IMR-90 (cell line): ENCODE results near the gene ZNF625. TPM values are rescaled to one million over a fixed set of nuclear protein-coding genes. Genes with fewer than 3 reads are reported as not detected.

Experiments
- ATAC-seq: fragments of 200-7000 bp; cut with Tn5 transposase; 2 replicates; pipeline ENCODE4 v1.9.1; 2020; ENCODE audit warnings: low read depth, mild to moderate bottlenecking, moderate library complexity
- BruUV-seq: library from RNA; stranded (reverse); fragments of 400-500 nt; replicated peaks from 2 replicates; lab custom pipeline; 2021; lab: Mats Ljungman, UMichigan
- CTCF ChIA-PET: fragments of 300-600 bp; formaldehyde crosslinking; extraction: SDS; loops from one replicate; lab custom pipeline; 2021; ENCODE audit warnings: antibody characterized with exemption; lab: Yijun Ruan, JAX
- POLR2A ChIA-PET: fragments of 300-600 bp; sonication (Branson Sonifier 250); formaldehyde crosslinking; loops from one replicate; lab custom pipeline; 2022; ENCODE audit warnings: antibody characterized with exemption; ENCODE audit not compliant: unreplicated experiment; lab: Charles Lee
- DNase-seq: peaks from one replicate; pipeline ENCODE4 v3.0.0; 2013
- H2AFZ ChIP-seq: replicated peaks from 2 replicates; pipeline ENCODE3; 2013; ENCODE audit warnings: low read length, mild to moderate bottlenecking; ENCODE audit not compliant: poor library complexity
- H2AK5ac ChIP-seq: 2 replicates; pipeline ENCODE4 v1.6.1; 2013; ENCODE audit warnings: low read depth, low read length, inconsistent platforms
- H2AK9ac ChIP-seq: replicated peaks from 2 replicates; pipeline ENCODE3; 2013; ENCODE audit warnings: mild to moderate bottlenecking, low read depth, low read length, moderate library complexity; ENCODE audit not compliant: poor library complexity
- H2BK120ac ChIP-seq: 2 replicates; pipeline ENCODE4 v1.6.1; 2013; ENCODE audit warnings: low read depth, low read length, inconsistent platforms
- H2BK15ac ChIP-seq: 3 replicates; pipeline ENCODE4 v1.6.1; 2013; ENCODE audit warnings: low read depth, low read length, inconsistent platforms
- H2BK20ac ChIP-seq: 2 replicates; pipeline ENCODE4 v1.6.1; 2013; ENCODE audit warnings: low read depth, mild to moderate bottlenecking, inconsistent platforms, low read length, moderate library complexity
- H2BK5ac ChIP-seq: 2 replicates; pipeline ENCODE4 v1.6.1; 2013; ENCODE audit warnings: mild to moderate bottlenecking, low read depth, low read length, inconsistent platforms; ENCODE audit not compliant: poor library complexity, severe bottlenecking
- H3K14ac ChIP-seq: replicated peaks from 2 replicates; pipeline ENCODE4 v1.6.1; 2013; ENCODE audit warnings: low read depth, low read length, inconsistent platforms
- H3K18ac ChIP-seq: 2 replicates; pipeline ENCODE4 v1.6.1; 2013; ENCODE audit warnings: low read depth, low read length, control low read depth
- H3K23ac ChIP-seq: 2 replicates; pipeline ENCODE4 v1.6.1; 2013; ENCODE audit warnings: low read depth, low read length, inconsistent platforms
- H3K27ac ChIP-seq: 2 replicates; pipeline ENCODE4 v1.5.1; 2013; ENCODE audit warnings: mild to moderate bottlenecking, control low read depth, low read length; ENCODE audit not compliant: insufficient read depth
- H3K27me3 ChIP-seq: 2 replicates; pipeline ENCODE4 v1.6.1; 2013; ENCODE audit warnings: low read length; ENCODE audit not compliant: control insufficient read depth, insufficient read depth
- H3K36me3 ChIP-seq: 2 replicates; pipeline ENCODE4 v1.6.1; 2013; ENCODE audit warnings: low read length, mixed read lengths; ENCODE audit not compliant: control insufficient read depth, insufficient read depth
- H3K4ac ChIP-seq: 2 replicates; pipeline ENCODE4 v1.6.1; 2013; ENCODE audit warnings: low read depth, low read length, inconsistent platforms
- H3K4me1 ChIP-seq: 2 replicates; pipeline ENCODE4 v1.6.1; 2013; ENCODE audit warnings: low read length, mixed read lengths; ENCODE audit not compliant: control insufficient read depth, insufficient read depth
- H3K4me2 ChIP-seq: 2 replicates; pipeline ENCODE4 v1.6.1; 2013; ENCODE audit warnings: low read depth, mild to moderate bottlenecking, control low read depth, low read length, moderate library complexity
- H3K4me3 ChIP-seq: 2 replicates; pipeline ENCODE4 v1.5.1; 2013; ENCODE audit warnings: low read depth, mild to moderate bottlenecking, control low read depth, low read length, moderate library complexity; ENCODE audit not compliant: insufficient read depth
- H3K56ac ChIP-seq: 2 replicates; pipeline ENCODE4 v1.6.1; 2013; ENCODE audit warnings: low read length, inconsistent platforms; ENCODE audit not compliant: insufficient read depth; ENCODE audit errors: extremely low read depth
- H3K79me1 ChIP-seq, 2 experiments: 2 replicates each; pipeline ENCODE4 v1.6.1; 2013; ENCODE audit warnings: low read length in 2 of 2, inconsistent platforms in 1 of 2, low read depth in 1 of 2
- H3K9ac ChIP-seq: 2 replicates; pipeline ENCODE4 v1.6.1; 2013; ENCODE audit warnings: low read depth, low read length, control low read depth
- H3K9me1 ChIP-seq: 2 replicates; pipeline ENCODE4 v1.6.1; 2013; ENCODE audit warnings: low read length, inconsistent platforms; ENCODE audit not compliant: insufficient read depth
- H3K9me3 ChIP-seq: 2 replicates; pipeline ENCODE4 v1.6.1; 2013; ENCODE audit warnings: low read length; ENCODE audit not compliant: control insufficient read depth, insufficient read depth
- H4K20me1 ChIP-seq: 2 replicates; pipeline ENCODE4 v1.6.1; 2013; ENCODE audit warnings: low read length, inconsistent platforms; ENCODE audit not compliant: insufficient read depth
- H4K5ac ChIP-seq: 2 replicates; pipeline ENCODE4 v1.6.1; 2013; ENCODE audit warnings: mild to moderate bottlenecking, low read depth, low read length, control low read depth
- H4K8ac ChIP-seq, 2 experiments: 2 replicates each; pipeline ENCODE4 v1.6.1; 2013; ENCODE audit warnings: low read depth in 2 of 2, low read length in 2 of 2, control low read depth in 1 of 2, inconsistent platforms in 1 of 2
- H4K91ac ChIP-seq: 2 replicates; pipeline ENCODE4 v1.6.1; 2013; ENCODE audit warnings: low read depth, low read length, inconsistent platforms; ENCODE audit not compliant: insufficient read depth
- BHLHE40 ChIP-seq: fragments of 150-350 bp; IDR thresholded peaks from 2 replicates; pipeline ENCODE4 v1.6.1; 2016; ENCODE audit warnings: mild to moderate bottlenecking, low read depth, low read length
- CEBPB ChIP-seq: IDR thresholded peaks from 2 replicates; pipeline ENCODE4 v1.6.1; 2012; ENCODE audit warnings: low read depth, low read length, improper control_type of control experiment
- CHD1 ChIP-seq: IDR thresholded peaks from 2 replicates; pipeline ENCODE4 v1.6.1; 2012; ENCODE audit warnings: low read depth, low read length, improper control_type of control experiment
- ELK1 ChIP-seq: fragments of 150-350 bp; IDR thresholded peaks from 2 replicates; pipeline ENCODE4 v1.6.1; 2016; ENCODE audit warnings: low read depth, mild to moderate bottlenecking, low read length, moderate library complexity, borderline replicate concordance
- FOS ChIP-seq: fragments of 150-350 bp; IDR thresholded peaks from 2 replicates; pipeline ENCODE4 v1.6.1; 2016; ENCODE audit warnings: low read depth, low read length
- MAFK ChIP-seq: IDR thresholded peaks from 2 replicates; pipeline ENCODE4 v1.6.1; 2012; ENCODE audit warnings: low read depth, low read length, improper control_type of control experiment
- MAZ ChIP-seq: IDR thresholded peaks from 2 replicates; pipeline ENCODE4 v1.6.1; 2012; ENCODE audit warnings: low read depth, mild to moderate bottlenecking, low read length, improper control_type of control experiment, moderate library complexity, borderline replicate concordance
- MXI1 ChIP-seq: IDR thresholded peaks from 2 replicates; pipeline ENCODE4 v1.6.1; 2012; ENCODE audit warnings: low read depth, mild to moderate bottlenecking, low read length, moderate library complexity, borderline replicate concordance
- NFE2L2 ChIP-seq: fragments of 150-350 bp; IDR thresholded peaks from 2 replicates; pipeline ENCODE4 v1.6.1; 2016; ENCODE audit warnings: low read depth, mild to moderate bottlenecking, low read length
- POLR2A ChIP-seq: IDR thresholded peaks from 2 replicates; pipeline ENCODE4 v1.6.1; 2012; ENCODE audit warnings: mild to moderate bottlenecking, low read depth, low read length
- RCOR1 ChIP-seq: IDR thresholded peaks from 2 replicates; pipeline ENCODE4 v1.6.1; 2012; ENCODE audit warnings: mild to moderate bottlenecking, low read length, improper control_type of control experiment; ENCODE audit not compliant: insufficient replicate concordance
- RFX5 ChIP-seq: IDR thresholded peaks from 2 replicates; pipeline ENCODE4 v1.8.0; 2012; ENCODE audit warnings: low read depth, mild to moderate bottlenecking, low read length, moderate library complexity
- SMC3 ChIP-seq: fragments of 150-350 bp; IDR thresholded peaks from 2 replicates; pipeline ENCODE4 v1.6.1; 2016; ENCODE audit warnings: low read depth, mild to moderate bottlenecking, antibody characterized with exemption, low read length, moderate library complexity
- WGBS, 2 experiments: methylation state at CpG; one replicate each; pipeline versions ENCODE4 v1.1.5 to v1.1.7; 2013; ENCODE audit warnings: missing lambda C conversion rate in 2 of 2; ENCODE audit not compliant: insufficient read length in 1 of 2; ENCODE audit errors: extremely low coverage in 2 of 2; 5-methylcytosine and 5-hydroxymethylcytosine counted together
- dilution Hi-C: fragments of 300-500 bp; cut with HindIII; formaldehyde crosslinking; loops from one replicate; pipeline ENCODE4 v1.14.3; 2018; ENCODE audit warnings: low sequenced_read_pairs; ENCODE audit not compliant: unreplicated experiment
- in situ Hi-C: fragments of 300-500 bp; cut with MboI; formaldehyde crosslinking; loops from 3 replicates; pipeline ENCODE4 v1.14.3; 2019; ENCODE audit warnings: low sequenced_read_pairs, inconsistent platforms, mixed read lengths
- intact Hi-C: fragments of 100-400 bp; cut with micrococcal nuclease; formaldehyde crosslinking; loops from 2 replicates; pipeline ENCODE4 v1.10.0; 2022
- polyA plus RNA-seq, 3 experiments: library from polyadenylated mRNA; depleted of rRNA; stranded (reverse); fragments of >200 nt; gene quantifications; 2 replicates each; pipeline ENCODE4 v1.2.3, GENCODE V29; 2012; ENCODE audit warnings: low replicate concordance in 1 of 3
- total RNA-seq: library from RNA; depleted of rRNA; stranded (reverse); fragments of >200 nt; gene quantifications from 2 replicates; pipeline ENCODE4 v1.2.3, GENCODE V29; 2012
- TF ChIP-seq, protein P1 (sequence below): conservative IDR thresholded peaks from 2 replicates; pipeline ENCODE4 v1.5.1; 2012; ENCODE audit warnings: mild to moderate bottlenecking, low read depth, low read length, improper control_type of control experiment
- TF ChIP-seq, protein P2 (sequence below): fragments of 150-350 bp; IDR thresholded peaks from 2 replicates; pipeline ENCODE4 v1.6.1; 2017; ENCODE audit warnings: mild to moderate bottlenecking, antibody characterized with exemption, low read length, low read depth

Gene ZNF625
- total and polyA plus RNA-seq, 2 of the 4 experiments (the other 2 are of a cell fraction): 2.5 to 16.7 TPM

GRCh38 chr19:12137221-12137940 lies 19.2 kb downstream of the ZNF625 start:
- Histone ChIP-seq H3K56ac (no peak overlapping the region), H3K36me3 (peaks cover 47% of the 10 kb centered on the region), H3K4me1 (peaks cover 3% of the 10 kb centered on the region; the same call in 1 of the 2 replicates), H3K14ac (no peak overlapping the region), H3K27ac (no peak overlapping the region), H3K9me3 (peaks cover 38% of the 10 kb centered on the region), H2AK9ac (no peak overlapping the region), H3K4me3 (no peak overlapping the region), H3K23ac (no peak overlapping the region), H2BK120ac (no peak overlapping the region), H2AFZ (no peak overlapping the region), H3K18ac (no peak overlapping the region), H4K91ac (no peak overlapping the region), H2AK5ac (no peak overlapping the region), H3K4ac (no peak overlapping the region), H3K27me3 (no peaks in the 10 kb centered on the region), H2BK20ac (no peak overlapping the region), H3K79me1 (peaks cover 16 to 21% of the 10 kb centered on the region in 2 experiments), H4K20me1 (0 out of 2 replicates have a peak, but pooled peaks cover 2% of the 10 kb centered on the region), H3K9me1 (no peaks in the 10 kb centered on the region), H3K9ac (no peak overlapping the region), H2BK5ac (no peak overlapping the region), H3K4me2 (no peak overlapping the region), H4K8ac (no peak overlapping the region), H4K5ac (no peak overlapping the region), H2BK15ac (no peak overlapping the region)
- intact Hi-C loops (no loop called here), dilution Hi-C loops (no loop called here), in situ Hi-C loops (no loop called here)
- WGBS, 2 experiments: 96% methylated on average over 4 of the region's 7 CpGs; no CpG with 5 or more reads in 1 of the 2 experiments
- CTCF ChIA-PET: interaction anchor here (0.6 to 1.0 kb wide), 2 partner anchors 46 to 181 kb away, joined by 3 read pairs; no protein-coding TSS in a partner anchor
- no peak for TF ChIP-seq MAZ
- no peak for TF ChIP-seq ELK1
- TF ChIP-seq, protein P1, sequence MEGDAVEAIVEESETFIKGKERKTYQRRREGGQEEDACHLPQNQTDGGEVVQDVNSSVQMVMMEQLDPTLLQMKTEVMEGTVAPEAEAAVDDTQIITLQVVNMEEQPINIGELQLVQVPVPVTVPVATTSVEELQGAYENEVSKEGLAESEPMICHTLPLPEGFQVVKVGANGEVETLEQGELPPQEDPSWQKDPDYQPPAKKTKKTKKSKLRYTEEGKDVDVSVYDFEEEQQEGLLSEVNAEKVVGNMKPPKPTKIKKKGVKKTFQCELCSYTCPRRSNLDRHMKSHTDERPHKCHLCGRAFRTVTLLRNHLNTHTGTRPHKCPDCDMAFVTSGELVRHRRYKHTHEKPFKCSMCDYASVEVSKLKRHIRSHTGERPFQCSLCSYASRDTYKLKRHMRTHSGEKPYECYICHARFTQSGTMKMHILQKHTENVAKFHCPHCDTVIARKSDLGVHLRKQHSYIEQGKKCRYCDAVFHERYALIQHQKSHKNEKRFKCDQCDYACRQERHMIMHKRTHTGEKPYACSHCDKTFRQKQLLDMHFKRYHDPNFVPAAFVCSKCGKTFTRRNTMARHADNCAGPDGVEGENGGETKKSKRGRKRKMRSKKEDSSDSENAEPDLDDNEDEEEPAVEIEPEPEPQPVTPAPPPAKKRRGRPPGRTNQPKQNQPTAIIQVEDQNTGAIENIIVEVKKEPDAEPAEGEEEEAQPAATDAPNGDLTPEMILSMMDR: no peak
- TF ChIP-seq SMC3: no peak
- no peak for TF ChIP-seq FOS
- TF ChIP-seq, protein P2, sequence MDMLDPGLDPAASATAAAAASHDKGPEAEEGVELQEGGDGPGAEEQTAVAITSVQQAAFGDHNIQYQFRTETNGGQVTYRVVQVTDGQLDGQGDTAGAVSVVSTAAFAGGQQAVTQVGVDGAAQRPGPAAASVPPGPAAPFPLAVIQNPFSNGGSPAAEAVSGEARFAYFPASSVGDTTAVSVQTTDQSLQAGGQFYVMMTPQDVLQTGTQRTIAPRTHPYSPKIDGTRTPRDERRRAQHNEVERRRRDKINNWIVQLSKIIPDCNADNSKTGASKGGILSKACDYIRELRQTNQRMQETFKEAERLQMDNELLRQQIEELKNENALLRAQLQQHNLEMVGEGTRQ: no peak
- no peak for TF ChIP-seq MXI1
- TF ChIP-seq MAFK: no peak
- TF ChIP-seq CHD1: no peak
- TF ChIP-seq CEBPB: no peak
- no peak for TF ChIP-seq RFX5
- no peak for TF ChIP-seq POLR2A
- no peak for TF ChIP-seq BHLHE40
- no peak for TF ChIP-seq RCOR1
- no peak for TF ChIP-seq NFE2L2
- POLR2A ChIA-PET: no interaction called here
- BruUV-seq: no TSS peak
- DNase-seq (no peak), ATAC-seq (no peak)
